ENCODE data around the gene FAF1. TPM values are rescaled to one million over a fixed set of nuclear protein-coding genes. Genes with fewer than 3 reads are reported as not detected.

The FAF1 gene
- total and polyA plus RNA-seq, 2 of the 8 experiments (the other 6 are each of a cell fraction or from before 2014, with no cell fraction given) = 10.8 to 65.9 TPM

GRCh38 chr1:50841791-50842387 is 118.2 kb downstream of the FAF1 start:
- Histone ChIP-seq H3K79me2 (ENCODE audit: control insufficient read depth in 1 of 2, insufficient read depth in 2 of 2, low read length in 2 of 2) (peaks cover 0 to 4% of the 10 kb centered on the region in 2 experiments; a peak in 2 of 4 replicates), H2AFZ (ENCODE audit: low read length) (no peak overlapping the region), H3K36me3 (ENCODE audit: control insufficient read depth in 2 of 4, insufficient read depth in 4 of 4, low read length in 3 of 4) (no peaks in the 10 kb centered on the region), H3K23ac (ENCODE audit: insufficient read length) (no peak overlapping the region), H3K14ac (ENCODE audit: insufficient read length) (no peak overlapping the region), H4K8ac (ENCODE audit: extremely low read depth, insufficient read depth, low read length) (no peak overlapping the region), H3K4ac (replicated peaks; ENCODE audit: insufficient read length, low read depth, low read length) (no peak overlapping the region), H2BK12ac (ENCODE audit: low read depth, low read length) (no peak overlapping the region), H2BK120ac (replicated peaks; ENCODE audit: low read depth, low read length) (no peak overlapping the region), H4K91ac (replicated peaks; ENCODE audit: insufficient read length, low read length) (no peak overlapping the region), H3K27me3 (replicated peaks in 1 of 4; ENCODE audit: control insufficient read depth in 3 of 4, extremely low read depth in 1 of 4, insufficient read depth in 3 of 4, low read length in 3 of 4) (no peaks in the 10 kb centered on the region), H3K27ac (ENCODE audit: low read depth, low read length) (no peak overlapping the region), H3K23me2 (ENCODE audit: low read depth, low read length) (no peaks in the 10 kb centered on the region), H4K20me1 (replicated peaks in 1 of 2; ENCODE audit: control insufficient read depth in 1 of 2, insufficient read depth in 2 of 2, low read length in 2 of 2) (no peaks in the 10 kb centered on the region), H3K9me3 (ENCODE audit: insufficient read depth in 2 of 2, low read depth in 1 of 2, low read length in 1 of 2) (no peaks in the 10 kb centered on the region; a peak in 1 of 4 replicates), H2BK5ac (ENCODE audit: low read depth, low read length) (no peak overlapping the region), H2AK5ac (ENCODE audit: low read depth, low read length) (no peak overlapping the region), H3K4me1 (replicated peaks in 1 of 4; ENCODE audit: control insufficient read depth in 3 of 4, insufficient read depth in 4 of 4, low read length in 3 of 4) (no peaks in the 10 kb centered on the region), H3K4me3 (ENCODE audit: extremely low read depth in 1 of 4, insufficient read depth in 2 of 4, low read depth in 3 of 4, low read length in 4 of 4) (no peak overlapping the region), H2BK20ac (ENCODE audit: low read length) (no peak overlapping the region), H4K5ac (ENCODE audit: insufficient read length, low read depth, low read length) (no peak overlapping the region), H3K18ac (ENCODE audit: extremely low read depth, low read length) (no peak overlapping the region), H3K56ac (replicated peaks; ENCODE audit: insufficient read length, low read depth, low read length) (no peak overlapping the region), H3K79me1 (ENCODE audit: low read depth, low read length) (peaks cover 3% of the 10 kb centered on the region; the same call in 1 of the 2 replicates), H3K9ac (replicated peaks in 1 of 4; ENCODE audit: extremely low read depth in 1 of 4, low read depth in 3 of 4, low read length in 3 of 4) (no peak overlapping the region), H2BK15ac (ENCODE audit: low read length) (no peak overlapping the region), H3K4me2 (ENCODE audit: insufficient read depth in 1 of 2, low read depth in 2 of 2, low read length in 2 of 2) (no peak overlapping the region)
- ChIA-PET POLR2A (ENCODE audit: partially characterized antibody) (no interaction called here), CTCF (ENCODE audit: partially characterized antibody) (no interaction called here)
- TF ChIP-seq BRCA1 (IDR thresholded peaks at IDR 0.05; ENCODE audit: low read depth, low read length) = no peak
- no peak for TF ChIP-seq SIRT6 (IDR thresholded peaks at IDR 0.05; ENCODE audit: low read length)
- TF ChIP-seq SP4 (IDR thresholded peaks at IDR 0.05; ENCODE audit: low read length) = no peak
- no peak for TF ChIP-seq MAFK (IDR thresholded peaks at IDR 0.05; ENCODE audit: low read depth, low read length)
- TF ChIP-seq TAF7 (optimal IDR thresholded peaks at IDR 0.05; ENCODE audit: borderline replicate concordance, low read depth, low read length) = no peak
- TF ChIP-seq SP1 (IDR thresholded peaks at IDR 0.05; ENCODE audit: low read depth, low read length) = no peak
- no peak for TF ChIP-seq CHD2 (IDR thresholded peaks at IDR 0.05; ENCODE audit: low read length)
- TF ChIP-seq BCL11A (IDR thresholded peaks at IDR 0.05; ENCODE audit: low read depth in 2 of 2, low read length in 2 of 2) = no peak
- TF ChIP-seq EGR1 (IDR thresholded peaks at IDR 0.05; ENCODE audit: borderline replicate concordance, low read depth, low read length) = no peak
- no peak for TF ChIP-seq CBX5 (IDR thresholded peaks at IDR 0.05; ENCODE audit: low read depth, low read length)
- TF ChIP-seq PHF8 (conservative IDR thresholded peaks at IDR 0.05; ENCODE audit: low read depth, low read length) = no peak
- TF ChIP-seq TBP (IDR thresholded peaks at IDR 0.05; ENCODE audit: low read depth, low read length) = no peak
- no peak for TF ChIP-seq SRF (IDR thresholded peaks at IDR 0.05; ENCODE audit: low read depth, low read length)
- no peak for TF ChIP-seq CHD1 (IDR thresholded peaks at IDR 0.05; ENCODE audit: low read depth, low read length)
- FAIRE-seq (no peak), DNase-seq (ENCODE audit: low read depth in 1 of 2, low spot score in 2 of 2) (no peak)

Measured in H1 (cell line).